Activated naive CD4-positive, alpha-beta T cell treated with anti-CD3 and anti-CD28 coated beads, Interleukin-2, amount 50 U/mL, for 24 hours (primary cell): ENCODE results near the gene PRKN.

Experiments
- H3K27ac Mint-ChIP-seq: one replicate; pipeline ENCODE4 v1.8.0; 2021; ENCODE audit warnings: mild to moderate bottlenecking, mixed read lengths
- H3K27me3 Mint-ChIP-seq: one replicate; pipeline ENCODE4 v1.8.0; 2021; ENCODE audit warnings: mixed read lengths
- H3K36me3 Mint-ChIP-seq: one replicate; pipeline ENCODE4 v1.8.0; 2021; ENCODE audit warnings: mixed read lengths
- H3K4me1 Mint-ChIP-seq: one replicate; pipeline ENCODE4 v1.8.0; 2021; ENCODE audit warnings: mixed read lengths
- H3K4me3 Mint-ChIP-seq: one replicate; pipeline ENCODE4 v1.8.0; 2021; ENCODE audit warnings: mild to moderate bottlenecking, mixed read lengths
- H3K9me3 Mint-ChIP-seq: one replicate; pipeline ENCODE4 v1.8.0; 2021; ENCODE audit warnings: mixed read lengths

PRKN gene

DNA sequence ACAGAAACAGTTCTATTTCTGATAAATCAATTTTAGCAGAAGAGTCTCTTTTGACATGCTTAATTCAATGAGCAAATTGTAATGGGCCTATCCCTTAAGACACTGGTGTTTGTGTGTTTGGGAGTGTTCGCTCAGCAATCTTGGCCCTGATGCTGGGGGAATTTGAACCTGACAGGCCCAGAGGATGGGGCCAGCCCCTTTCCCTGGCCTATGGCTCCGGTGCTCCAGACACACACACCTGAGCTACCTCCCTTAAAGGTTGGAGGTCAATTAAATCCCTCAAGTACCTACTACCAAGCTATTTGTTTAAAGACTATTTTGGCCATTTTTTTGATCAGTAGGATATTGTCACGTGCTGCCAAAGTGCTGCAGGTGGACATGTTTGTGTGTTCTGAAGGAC lies 549.3 kb downstream of the PRKN start:
- Mint-ChIP-seq H3K36me3 (no peaks in the 10 kb centered on the region), H3K9me3 (no peaks in the 10 kb centered on the region), H3K27me3 (no peaks in the 10 kb centered on the region), H3K4me3 (no peak overlapping the region), H3K27ac (no peak overlapping the region), H3K4me1 (no peaks in the 10 kb centered on the region)

DNA sequence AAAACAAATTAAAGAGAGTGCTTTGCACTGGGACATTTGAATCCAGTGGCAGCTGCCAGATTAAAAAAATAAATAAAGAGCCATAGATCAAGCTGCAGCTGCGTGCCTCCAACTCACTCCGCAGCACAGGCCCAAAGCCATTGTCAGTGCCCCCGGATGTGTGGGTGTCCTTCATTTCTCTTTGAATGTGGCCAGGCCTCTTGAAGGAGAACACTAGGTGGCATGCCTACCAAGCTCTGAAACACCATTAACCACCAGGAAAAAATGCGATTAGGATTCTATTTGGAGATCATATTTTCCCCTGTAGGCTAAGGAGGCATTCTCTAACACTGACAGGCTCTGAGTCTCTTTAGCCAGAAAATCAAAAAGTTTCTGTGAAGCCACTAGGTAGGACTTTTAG lies 549.8 kb downstream of the PRKN start:
- no peaks in the 10 kb centered on the region for H3K36me3 Mint-ChIP-seq
- no peaks in the 10 kb centered on the region for H3K27me3 Mint-ChIP-seq
- H3K4me3 Mint-ChIP-seq: no peak overlapping the region
- no peak overlapping the region for H3K27ac Mint-ChIP-seq
- H3K9me3 Mint-ChIP-seq: no peaks in the 10 kb centered on the region
- no peaks in the 10 kb centered on the region for H3K4me1 Mint-ChIP-seq

DNA sequence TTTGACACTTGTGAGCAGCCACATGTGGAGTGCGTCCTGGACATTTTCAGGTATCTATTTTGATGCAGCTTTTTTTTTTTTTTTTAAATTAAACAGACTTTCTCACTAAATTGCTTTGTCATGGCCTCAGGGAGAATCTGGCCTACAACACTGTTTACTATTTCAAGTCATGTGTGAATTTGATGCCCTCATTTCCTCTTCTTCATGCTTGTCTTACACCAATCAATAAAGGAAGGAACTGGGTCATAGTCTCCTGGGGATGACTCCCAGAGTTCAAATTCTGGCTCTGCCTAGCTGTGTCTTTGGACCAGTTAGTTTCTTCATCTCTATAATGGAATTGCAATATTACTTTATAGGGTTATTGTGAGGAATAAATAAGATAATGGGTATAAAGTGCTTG lies 554.1 kb downstream of the PRKN start:
- Mint-ChIP-seq H3K27me3 (no peaks in the 10 kb centered on the region), H3K9me3 (no peaks in the 10 kb centered on the region), H3K27ac (no peak overlapping the region), H3K4me1 (no peaks in the 10 kb centered on the region), H3K4me3 (no peak overlapping the region), H3K36me3 (no peaks in the 10 kb centered on the region)

DNA sequence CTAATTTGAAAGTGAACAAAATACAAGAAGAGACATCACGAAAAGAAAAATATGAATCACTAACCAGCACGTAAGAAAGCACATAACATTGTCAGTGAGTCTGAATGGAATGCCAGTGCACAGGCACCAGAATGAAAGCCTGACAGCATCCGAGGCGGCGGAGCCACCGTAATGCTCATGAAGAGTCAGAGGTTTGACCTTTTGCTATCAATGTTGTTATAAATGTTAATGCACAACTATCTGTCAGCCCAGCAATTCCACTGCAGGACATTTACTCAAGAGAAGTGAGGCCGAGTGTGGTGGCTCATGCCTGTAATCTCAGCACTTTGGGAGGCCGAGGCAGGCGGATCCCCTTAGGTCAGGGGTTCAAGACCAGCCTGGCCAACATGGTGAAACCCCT lies 562.1 kb downstream of the PRKN start:
- no peak overlapping the region for H3K27ac Mint-ChIP-seq
- no peaks in the 10 kb centered on the region for H3K36me3 Mint-ChIP-seq
- H3K9me3 Mint-ChIP-seq: no peaks in the 10 kb centered on the region

DNA sequence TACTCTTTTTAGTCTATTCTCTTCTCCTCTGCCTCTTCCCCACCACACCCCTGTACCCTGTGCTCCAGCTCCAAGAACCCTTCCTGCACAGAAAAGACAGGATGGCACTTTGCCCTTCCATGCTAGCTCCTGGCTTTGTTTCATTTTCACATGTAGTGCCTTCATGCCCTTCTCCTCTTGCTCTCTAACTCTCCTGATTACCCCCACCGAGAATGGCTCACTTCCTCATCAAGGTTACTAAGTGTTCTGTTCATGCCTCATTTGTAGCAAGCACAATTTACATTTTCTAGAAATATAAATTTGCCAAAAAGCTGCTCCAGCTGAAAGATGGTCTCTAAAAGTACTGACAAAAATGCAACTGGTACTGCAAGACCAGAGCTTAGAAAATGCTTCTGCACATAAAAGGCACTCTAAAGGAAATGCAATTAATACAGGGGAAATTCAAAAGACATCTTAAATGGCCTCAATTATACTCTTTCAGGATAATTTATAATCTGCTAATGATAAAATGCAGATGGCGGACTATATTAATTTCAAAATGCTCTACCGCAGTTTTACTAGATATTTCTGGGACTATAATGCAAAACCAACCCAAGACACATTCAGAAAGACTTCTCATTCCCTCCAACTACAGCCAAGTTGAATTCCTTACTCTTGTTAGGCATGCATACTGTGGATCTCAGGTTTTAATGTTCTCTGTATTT lies 570.2 kb downstream of the PRKN start:
- H3K27me3 Mint-ChIP-seq: no peaks in the 10 kb centered on the region
- H3K36me3 Mint-ChIP-seq: no peaks in the 10 kb centered on the region
- H3K4me3 Mint-ChIP-seq: no peak overlapping the region
- no peaks in the 10 kb centered on the region for H3K9me3 Mint-ChIP-seq
- H3K4me1 Mint-ChIP-seq: no peaks in the 10 kb centered on the region
- H3K27ac Mint-ChIP-seq: peak overlapping the region; percentile 66

More for the DNA sequence above, 562.1 kb downstream of the PRKN start:
- H3K4me3 Mint-ChIP-seq: no peak overlapping the region
- no peaks in the 10 kb centered on the region for H3K27me3 Mint-ChIP-seq
- H3K4me1 Mint-ChIP-seq: no peaks in the 10 kb centered on the region

DNA sequence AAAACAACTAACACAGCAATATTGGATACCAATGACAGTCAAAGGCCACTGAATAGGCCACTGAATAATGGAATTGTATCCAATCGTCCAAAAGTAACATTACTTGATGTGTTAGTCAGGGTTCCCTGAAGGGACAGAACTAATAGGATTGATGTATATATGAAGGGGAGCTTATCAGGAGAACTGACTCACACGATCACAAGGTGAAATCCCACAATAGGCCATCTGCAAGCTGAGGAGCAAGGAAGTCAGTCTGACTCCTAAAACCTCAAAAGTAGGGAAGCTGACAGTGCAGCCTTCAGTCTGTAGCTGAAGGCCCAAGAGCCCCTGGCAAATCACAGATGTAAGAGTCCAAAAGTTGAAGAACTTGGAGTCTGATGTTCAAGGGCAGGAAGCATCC lies 571.4 kb downstream of the PRKN start:
- Mint-ChIP-seq H3K4me3 (no peak overlapping the region), H3K27ac (no peak overlapping the region), H3K4me1 (no peaks in the 10 kb centered on the region), H3K9me3 (no peaks in the 10 kb centered on the region), H3K36me3 (no peaks in the 10 kb centered on the region), H3K27me3 (no peaks in the 10 kb centered on the region)

DNA sequence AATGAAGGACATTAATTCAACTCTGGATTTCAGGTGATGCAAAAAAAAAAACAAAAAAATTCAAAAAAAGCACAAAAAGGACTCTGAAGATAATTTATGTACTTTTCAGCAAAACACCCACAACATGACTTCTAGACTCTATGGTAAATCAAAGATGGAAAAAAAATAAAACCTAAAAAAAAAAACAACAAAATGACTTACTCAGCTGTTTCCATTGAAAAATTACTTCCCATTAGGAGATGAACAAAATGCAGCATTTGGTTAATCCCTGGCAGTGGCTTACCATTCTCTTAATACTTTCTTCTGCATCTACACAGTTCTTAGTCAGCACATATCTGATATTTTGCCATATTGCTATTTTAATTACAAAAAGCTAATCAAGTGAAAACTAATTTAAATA lies 572.6 kb downstream of the PRKN start:
- Mint-ChIP-seq H3K36me3 (peaks cover 3% of the 10 kb centered on the region), H3K27ac (no peak overlapping the region), H3K27me3 (no peaks in the 10 kb centered on the region), H3K9me3 (no peaks in the 10 kb centered on the region), H3K4me3 (no peak overlapping the region), H3K4me1 (no peaks in the 10 kb centered on the region)

DNA sequence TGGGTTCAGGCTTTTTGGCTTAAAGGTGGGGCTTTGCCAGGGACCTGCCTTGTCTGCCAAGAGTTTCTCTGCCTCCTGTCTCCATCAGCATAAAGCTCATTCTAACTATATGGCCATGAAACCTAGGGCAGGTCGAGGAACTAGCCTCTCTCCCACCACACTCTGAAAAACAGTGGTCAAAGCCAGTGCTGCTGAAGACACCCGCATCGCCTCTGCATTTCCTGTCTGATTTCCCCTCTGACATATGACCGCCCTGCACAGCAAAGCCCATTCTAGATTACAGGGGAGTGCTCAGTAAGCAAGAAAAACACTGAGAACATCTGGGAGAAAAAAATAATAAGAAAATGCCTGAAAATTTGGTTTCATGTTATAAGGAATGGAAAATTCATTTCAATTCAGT lies 573.6 kb downstream of the PRKN start:
- Mint-ChIP-seq H3K9me3 (no peaks in the 10 kb centered on the region), H3K27ac (no peak overlapping the region), H3K36me3 (peaks cover 3% of the 10 kb centered on the region), H3K27me3 (no peaks in the 10 kb centered on the region), H3K4me1 (no peaks in the 10 kb centered on the region), H3K4me3 (no peak overlapping the region)

DNA sequence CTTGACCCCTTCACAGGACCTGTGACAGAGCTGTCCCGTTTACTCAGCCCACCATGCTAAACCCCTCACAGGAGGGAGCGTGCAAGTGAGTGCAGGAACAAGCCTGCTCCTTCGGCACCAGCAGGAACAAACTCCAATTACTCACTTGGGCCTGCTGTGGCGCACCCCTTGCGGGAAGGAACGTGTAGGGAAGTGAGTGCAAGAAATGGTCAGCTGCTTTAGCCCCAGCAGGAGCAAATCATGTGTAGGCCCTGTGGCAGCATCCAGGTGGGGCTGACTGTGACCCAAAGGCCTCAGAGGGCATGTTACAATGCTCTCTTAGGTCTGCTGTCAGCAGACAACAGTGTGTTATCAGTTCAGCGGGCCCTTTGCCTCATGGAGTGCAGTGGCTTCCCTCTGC lies 574.4 kb downstream of the PRKN start:
- H3K27me3 Mint-ChIP-seq: no peaks in the 10 kb centered on the region
- no peak overlapping the region for H3K4me3 Mint-ChIP-seq
- no peaks in the 10 kb centered on the region for H3K9me3 Mint-ChIP-seq
- no peaks in the 10 kb centered on the region for H3K4me1 Mint-ChIP-seq
- H3K27ac Mint-ChIP-seq: no peak overlapping the region
- peaks cover 3% of the 10 kb centered on the region for H3K36me3 Mint-ChIP-seq

DNA sequence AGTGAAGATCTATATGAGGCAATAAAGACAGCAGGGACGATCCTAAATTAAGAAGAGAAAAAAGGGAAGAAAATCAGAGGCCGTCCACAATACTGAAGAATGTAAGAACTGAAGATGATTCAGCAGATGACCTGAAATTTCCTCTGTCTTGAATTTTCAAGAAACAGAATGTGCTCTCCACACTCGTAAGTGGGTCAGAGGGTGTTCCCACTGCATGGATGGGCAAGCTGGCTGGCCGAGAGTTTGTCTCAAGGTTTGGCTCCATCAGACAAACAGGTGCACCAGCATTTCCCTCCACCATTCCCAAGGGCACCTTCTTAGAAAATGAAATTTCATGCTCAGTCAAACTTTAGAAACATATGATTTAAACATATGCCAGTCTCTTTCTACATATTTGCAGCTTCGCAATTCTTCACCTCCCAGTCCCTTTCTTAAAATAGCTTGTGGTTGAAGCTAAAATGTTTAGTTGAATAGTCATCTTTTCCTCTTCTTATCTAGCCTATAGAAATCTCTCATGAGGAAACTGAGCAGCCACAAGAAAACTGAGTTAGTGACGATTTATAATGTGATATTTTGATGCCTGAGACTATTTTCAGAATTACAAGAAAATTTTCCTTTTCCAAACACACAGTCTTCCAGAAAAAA lies 576.4 kb downstream of the PRKN start:
- H3K27ac Mint-ChIP-seq: no peak overlapping the region
- no peak overlapping the region for H3K4me3 Mint-ChIP-seq
- no peaks in the 10 kb centered on the region for H3K4me1 Mint-ChIP-seq
- no peaks in the 10 kb centered on the region for H3K9me3 Mint-ChIP-seq
- H3K27me3 Mint-ChIP-seq: no peaks in the 10 kb centered on the region
- peaks cover 3% of the 10 kb centered on the region for H3K36me3 Mint-ChIP-seq

DNA sequence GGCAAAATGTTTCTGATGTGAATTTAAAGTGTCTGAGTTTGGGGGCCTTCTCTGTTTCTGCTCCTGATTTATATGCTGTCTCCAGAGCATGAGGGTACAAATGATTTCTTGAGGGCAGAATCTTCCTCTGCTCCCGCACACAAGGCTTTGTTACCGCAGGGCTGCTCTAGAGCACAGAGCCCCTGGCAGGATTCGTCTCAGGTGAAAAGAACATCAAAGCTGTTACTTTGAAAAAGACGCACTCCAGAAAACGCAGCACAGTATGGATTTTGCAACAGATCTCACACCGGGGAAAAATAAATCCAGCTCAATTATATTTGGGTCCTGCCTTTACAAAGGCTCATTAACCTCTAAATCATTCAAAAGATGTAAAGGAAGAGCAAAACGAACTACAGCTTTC lies 577.3 kb downstream of the PRKN start:
- Mint-ChIP-seq H3K27ac (no peak overlapping the region), H3K9me3 (no peaks in the 10 kb centered on the region), H3K4me3 (no peak overlapping the region), H3K4me1 (no peaks in the 10 kb centered on the region), H3K27me3 (no peaks in the 10 kb centered on the region), H3K36me3 (peaks cover 3% of the 10 kb centered on the region)

DNA sequence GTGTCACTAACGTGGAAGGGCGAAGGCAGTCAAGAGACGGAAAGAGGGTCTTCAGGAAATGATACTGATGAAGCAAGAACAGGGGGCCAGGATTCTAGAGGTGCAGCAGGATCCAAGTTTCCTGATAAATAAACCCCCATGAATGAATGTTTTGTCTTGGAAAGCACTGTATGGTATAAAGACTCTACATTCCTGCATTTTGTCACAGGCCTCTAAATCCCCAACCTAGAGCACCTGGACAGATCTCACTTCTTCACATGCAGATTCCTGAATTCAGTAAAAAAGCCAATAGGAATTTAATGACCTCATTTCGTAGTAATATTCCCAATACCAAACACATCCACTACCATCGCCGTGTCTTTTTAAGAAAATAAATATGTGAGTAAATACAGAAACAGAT lies 577.8 kb downstream of the PRKN start:
- Mint-ChIP-seq H3K27me3 (no peaks in the 10 kb centered on the region), H3K36me3 (peaks cover 3% of the 10 kb centered on the region), H3K4me1 (no peaks in the 10 kb centered on the region), H3K9me3 (no peaks in the 10 kb centered on the region), H3K4me3 (no peak overlapping the region), H3K27ac (no peak overlapping the region)

DNA sequence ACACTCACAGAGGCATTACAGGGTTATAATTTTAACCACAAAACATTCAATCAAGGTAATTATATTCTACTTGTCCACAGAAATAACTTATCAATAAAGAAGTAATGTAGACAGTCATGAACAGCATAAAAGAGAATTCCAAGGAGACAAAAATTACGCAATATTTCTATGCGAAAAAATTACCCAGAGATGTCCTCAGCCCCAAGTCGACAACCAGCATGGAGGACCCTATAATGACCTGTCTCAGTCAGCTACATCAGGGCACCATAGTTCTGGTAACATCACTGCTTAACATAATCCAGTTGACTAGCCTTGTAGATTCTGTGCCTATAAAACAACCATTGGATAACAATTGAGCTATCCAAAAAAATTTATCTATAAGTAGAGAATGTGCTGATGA lies 579.8 kb downstream of the PRKN start:
- Mint-ChIP-seq H3K27ac (no peak overlapping the region), H3K36me3 (peaks cover 6% of the 10 kb centered on the region), H3K27me3 (no peaks in the 10 kb centered on the region), H3K9me3 (peaks cover 7% of the 10 kb centered on the region), H3K4me3 (no peak overlapping the region), H3K4me1 (no peaks in the 10 kb centered on the region)

DNA sequence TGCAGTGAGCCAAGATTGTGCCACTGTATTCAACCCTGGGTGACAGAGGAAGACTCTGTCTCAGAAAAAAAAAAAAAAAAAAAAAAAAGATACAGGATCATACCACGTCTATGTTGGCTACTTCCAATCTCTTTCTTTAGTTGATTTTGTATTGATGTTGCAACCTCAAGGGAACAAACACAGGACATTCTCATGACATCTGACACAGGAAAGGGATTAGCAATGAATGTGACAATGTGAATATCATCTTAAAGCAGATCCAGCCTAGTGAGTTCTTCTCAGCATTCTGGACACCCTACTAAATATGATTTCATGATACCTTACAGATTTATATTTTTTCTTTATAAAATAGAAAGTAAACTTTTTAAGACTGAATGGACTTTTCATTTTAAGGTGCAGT lies 580.3 kb downstream of the PRKN start:
- Mint-ChIP-seq H3K4me3 (no peak overlapping the region), H3K27ac (no peak overlapping the region), H3K27me3 (no peaks in the 10 kb centered on the region), H3K4me1 (no peaks in the 10 kb centered on the region), H3K9me3 (peaks cover 7% of the 10 kb centered on the region), H3K36me3 (peaks cover 8% of the 10 kb centered on the region)

DNA sequence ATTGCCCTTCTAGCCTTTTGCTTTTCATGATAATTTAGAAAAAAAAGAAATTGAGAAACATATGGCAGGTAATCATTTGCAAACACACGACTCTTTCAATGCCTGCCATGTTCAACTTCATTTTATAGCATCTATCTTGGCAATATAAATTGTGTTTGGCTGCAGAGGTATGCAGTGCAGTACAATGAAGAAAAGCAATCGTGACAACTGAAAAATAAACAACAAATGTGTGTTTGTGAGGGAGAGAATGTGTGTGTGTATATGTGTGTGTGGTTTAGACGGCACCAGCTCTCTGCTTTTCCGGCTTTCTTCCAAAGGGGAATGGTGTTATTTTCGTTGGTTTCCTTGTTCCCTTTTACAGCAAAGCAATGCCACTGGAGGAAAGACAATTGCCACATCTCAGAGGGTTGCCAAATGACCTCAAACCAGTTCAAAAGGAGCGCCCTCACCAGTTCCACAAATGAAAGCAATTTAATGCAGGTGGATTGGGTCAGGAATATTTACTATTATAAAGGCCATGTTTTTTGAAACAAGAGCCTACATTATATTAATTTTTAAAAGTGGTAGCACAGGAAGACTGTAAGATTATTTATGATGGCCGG lies 587.2 kb downstream of the PRKN start:
- Mint-ChIP-seq H3K36me3 (peaks cover 12% of the 10 kb centered on the region), H3K4me1 (no peaks in the 10 kb centered on the region), H3K4me3 (no peak overlapping the region), H3K9me3 (peaks cover 21% of the 10 kb centered on the region), H3K27ac (no peak overlapping the region), H3K27me3 (no peaks in the 10 kb centered on the region)

DNA sequence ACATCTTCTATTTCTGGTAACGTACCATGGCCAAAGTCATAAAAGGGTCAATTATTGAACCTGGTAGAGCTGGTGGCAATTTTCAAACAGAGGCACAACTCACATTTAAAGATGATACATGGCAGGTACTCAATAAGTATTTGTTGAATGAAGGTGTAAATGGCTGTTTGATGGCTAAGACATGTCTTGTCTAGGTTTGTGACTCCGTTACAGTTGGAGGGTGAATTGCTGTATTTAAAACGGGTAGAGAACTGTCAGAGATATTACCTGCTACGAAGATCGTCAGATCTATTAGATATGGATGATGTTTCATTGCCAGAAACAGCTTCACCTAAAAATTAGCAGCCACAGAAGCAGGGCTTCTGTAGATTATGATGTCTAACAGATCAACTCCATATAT lies 601.9 kb downstream of the PRKN start:
- Mint-ChIP-seq H3K27me3 (no peaks in the 10 kb centered on the region), H3K27ac (no peak overlapping the region), H3K9me3 (no peaks in the 10 kb centered on the region), H3K36me3 (no peaks in the 10 kb centered on the region), H3K4me1 (no peaks in the 10 kb centered on the region), H3K4me3 (no peak overlapping the region)
